Endothelial cell of umbilical vein (primary cell): ENCODE results near the gene NEK2.

Experiments used
- EZH2 ChIP-seq: IDR thresholded peaks from 2 replicates; pipeline ENCODE4 v1.6.1; 2012; ENCODE audit warnings: borderline replicate concordance, low read depth, mild to moderate bottlenecking, moderate library complexity, low read length, inconsistent platforms; ENCODE audit not compliant: severe bottlenecking
- FOS ChIP-seq: IDR thresholded peaks from 2 replicates; pipeline ENCODE4 v1.6.1; 2011; ENCODE audit warnings: mild to moderate bottlenecking, low read length, moderate library complexity, borderline replicate concordance; ENCODE audit not compliant: insufficient read depth
- POLR2A ChIP-seq: IDR thresholded peaks from 2 replicates; pipeline ENCODE4 v1.6.1; 2012; ENCODE audit warnings: low read depth, mild to moderate bottlenecking, control low read depth, low read length
- POLR2AphosphoS5 ChIP-seq: IDR thresholded peaks from 2 replicates; pipeline ENCODE4 v1.6.1; 2012; ENCODE audit warnings: low read depth, mild to moderate bottlenecking, control low read depth, low read length, moderate library complexity; ENCODE audit not compliant: insufficient read depth
- TF ChIP-seq, protein P1 (sequence below), 2 donors: IDR thresholded peaks; 1 replicate in 1 of 2; 2 replicates in 1 of 2; pipeline ENCODE4 v1.5.1; 2011; ENCODE audit warnings: low read length in 2 of 2, mild to moderate bottlenecking in 2 of 2, moderate library complexity in 2 of 2, control low read depth in 1 of 2, inconsistent platforms in 1 of 2, low read depth in 1 of 2; ENCODE audit not compliant: insufficient read depth in 1 of 2; ENCODE audit errors: extremely low read depth in 1 of 2
- TF ChIP-seq, protein P2 (sequence below): IDR thresholded peaks from 2 replicates; pipeline ENCODE4 v1.6.1; 2011; ENCODE audit not compliant: insufficient read depth, insufficient read length

GRCh38 chr1:211695135-211695816, 19.9 kb upstream of the NEK2 start:
- TF ChIP-seq POLR2AphosphoS5 (no peak), POLR2A (no peak), EZH2 (no peak), FOS (no peak)
- TF ChIP-seq, protein P1, sequence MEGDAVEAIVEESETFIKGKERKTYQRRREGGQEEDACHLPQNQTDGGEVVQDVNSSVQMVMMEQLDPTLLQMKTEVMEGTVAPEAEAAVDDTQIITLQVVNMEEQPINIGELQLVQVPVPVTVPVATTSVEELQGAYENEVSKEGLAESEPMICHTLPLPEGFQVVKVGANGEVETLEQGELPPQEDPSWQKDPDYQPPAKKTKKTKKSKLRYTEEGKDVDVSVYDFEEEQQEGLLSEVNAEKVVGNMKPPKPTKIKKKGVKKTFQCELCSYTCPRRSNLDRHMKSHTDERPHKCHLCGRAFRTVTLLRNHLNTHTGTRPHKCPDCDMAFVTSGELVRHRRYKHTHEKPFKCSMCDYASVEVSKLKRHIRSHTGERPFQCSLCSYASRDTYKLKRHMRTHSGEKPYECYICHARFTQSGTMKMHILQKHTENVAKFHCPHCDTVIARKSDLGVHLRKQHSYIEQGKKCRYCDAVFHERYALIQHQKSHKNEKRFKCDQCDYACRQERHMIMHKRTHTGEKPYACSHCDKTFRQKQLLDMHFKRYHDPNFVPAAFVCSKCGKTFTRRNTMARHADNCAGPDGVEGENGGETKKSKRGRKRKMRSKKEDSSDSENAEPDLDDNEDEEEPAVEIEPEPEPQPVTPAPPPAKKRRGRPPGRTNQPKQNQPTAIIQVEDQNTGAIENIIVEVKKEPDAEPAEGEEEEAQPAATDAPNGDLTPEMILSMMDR (IDR thresholded peaks at IDR 0.05; ENCODE audit: extremely low read depth in 1 of 2, insufficient read depth in 1 of 2, low read depth in 1 of 2, low read length in 2 of 2): no peak
- TF ChIP-seq, protein P2, sequence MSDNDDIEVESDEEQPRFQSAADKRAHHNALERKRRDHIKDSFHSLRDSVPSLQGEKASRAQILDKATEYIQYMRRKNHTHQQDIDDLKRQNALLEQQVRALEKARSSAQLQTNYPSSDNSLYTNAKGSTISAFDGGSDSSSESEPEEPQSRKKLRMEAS: no peak
